Uterus (tissue), 2 donors: ENCODE measurements around the gene MYH7.

Experiments
- POLR2A ChIP-seq, 2 donors: fragments of 450-650 bp; IDR thresholded peaks; one replicate each; pipeline ENCODE4 v1.6.1; 2016; ENCODE audit warnings: antibody characterized with exemption in 2 of 2, mild to moderate bottlenecking in 1 of 2, moderate library complexity in 1 of 2
- TF ChIP-seq, protein P1 (sequence below), 4 experiments: fragments of 200-600 bp in 2 of 4; fragments of 450-650 bp in 2 of 4; sonication (generic) in 2 of 4; IDR thresholded peaks; one replicate each; pipeline ENCODE4 v1.5.1; 2016 to 2019; ENCODE audit warnings: antibody characterized with exemption in 4 of 4, mild to moderate bottlenecking in 2 of 4, moderate library complexity in 1 of 4

DNA sequence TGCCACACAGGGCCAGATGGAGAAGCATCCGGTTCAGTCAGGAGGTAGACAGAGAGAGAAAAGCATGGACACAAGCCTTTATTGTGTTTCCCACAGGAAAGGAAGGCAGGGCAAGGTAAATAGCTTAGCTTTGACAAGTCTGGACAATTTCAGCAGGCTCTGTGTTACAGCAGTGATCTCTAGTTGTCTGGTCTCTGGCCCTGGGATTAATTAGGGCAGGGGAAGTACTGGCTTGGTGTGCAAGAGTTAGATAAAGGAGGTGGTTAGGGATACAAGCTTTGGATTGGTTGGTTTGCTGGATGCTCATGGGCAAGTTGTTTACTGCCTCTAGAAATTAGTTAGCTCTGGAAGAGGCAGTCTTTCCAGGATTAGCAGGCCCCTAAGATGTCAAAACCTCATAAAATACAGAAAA is 19.0 kb upstream of the MYH7 start:
- no peak for TF ChIP-seq POLR2A (IDR thresholded peaks at IDR 0.05)
- TF ChIP-seq, protein P1, sequence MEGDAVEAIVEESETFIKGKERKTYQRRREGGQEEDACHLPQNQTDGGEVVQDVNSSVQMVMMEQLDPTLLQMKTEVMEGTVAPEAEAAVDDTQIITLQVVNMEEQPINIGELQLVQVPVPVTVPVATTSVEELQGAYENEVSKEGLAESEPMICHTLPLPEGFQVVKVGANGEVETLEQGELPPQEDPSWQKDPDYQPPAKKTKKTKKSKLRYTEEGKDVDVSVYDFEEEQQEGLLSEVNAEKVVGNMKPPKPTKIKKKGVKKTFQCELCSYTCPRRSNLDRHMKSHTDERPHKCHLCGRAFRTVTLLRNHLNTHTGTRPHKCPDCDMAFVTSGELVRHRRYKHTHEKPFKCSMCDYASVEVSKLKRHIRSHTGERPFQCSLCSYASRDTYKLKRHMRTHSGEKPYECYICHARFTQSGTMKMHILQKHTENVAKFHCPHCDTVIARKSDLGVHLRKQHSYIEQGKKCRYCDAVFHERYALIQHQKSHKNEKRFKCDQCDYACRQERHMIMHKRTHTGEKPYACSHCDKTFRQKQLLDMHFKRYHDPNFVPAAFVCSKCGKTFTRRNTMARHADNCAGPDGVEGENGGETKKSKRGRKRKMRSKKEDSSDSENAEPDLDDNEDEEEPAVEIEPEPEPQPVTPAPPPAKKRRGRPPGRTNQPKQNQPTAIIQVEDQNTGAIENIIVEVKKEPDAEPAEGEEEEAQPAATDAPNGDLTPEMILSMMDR (IDR thresholded peaks at IDR 0.05): no peak
